ENCODE data around the gene MAD1L1.

Gene MAD1L1

GRCh38 chr7:2276107-2276506, 43.4 kb upstream of the MAD1L1 start:
- H3K4me3 ChIP-seq (replicated peaks; ENCODE audit: low read depth, low read length), result no peak overlapping the region
- no peak for DNase-seq (ENCODE audit: low read depth)
- TF ChIP-seq CTCF (IDR thresholded peaks at IDR 0.05; ENCODE audit: low read length, missing control alignments), result no peak

GRCh38 chr7:2275101-2275500, 42.4 kb upstream of the MAD1L1 start:
- DNase-seq (ENCODE audit: low read depth), result no peak
- H3K4me3 ChIP-seq (replicated peaks; ENCODE audit: low read depth, low read length), result no peak overlapping the region
- TF ChIP-seq CTCF (IDR thresholded peaks at IDR 0.05; ENCODE audit: low read length, missing control alignments), result no peak

GRCh38 chr7:2274666-2275065, 41.9 kb upstream of the MAD1L1 start:
- no peak overlapping the region for H3K4me3 ChIP-seq (replicated peaks; ENCODE audit: low read depth, low read length)
- DNase-seq (ENCODE audit: low read depth), result no peak
- TF ChIP-seq CTCF (IDR thresholded peaks at IDR 0.05; ENCODE audit: low read length, missing control alignments), result no peak

- no peak for TF ChIP-seq CTCF (IDR thresholded peaks at IDR 0.05; ENCODE audit: low read length, missing control alignments)
- no peak overlapping the region for H3K4me3 ChIP-seq (replicated peaks; ENCODE audit: low read depth, low read length)
- no peak for DNase-seq (ENCODE audit: low read depth)
Measured at GRCh38 chr7:2273866-2274265, 41.1 kb upstream of the MAD1L1 start.

- H3K4me3 ChIP-seq (replicated peaks; ENCODE audit: low read depth, low read length), result no peak overlapping the region
- no peak for TF ChIP-seq CTCF (IDR thresholded peaks at IDR 0.05; ENCODE audit: low read length, missing control alignments)
- DNase-seq (ENCODE audit: low read depth), result no peak
Measured at GRCh38 chr7:2272031-2272430, 39.3 kb upstream of the MAD1L1 start.

- H3K4me3 ChIP-seq (replicated peaks; ENCODE audit: low read depth, low read length), result no peak overlapping the region
- TF ChIP-seq CTCF (IDR thresholded peaks at IDR 0.05; ENCODE audit: low read length, missing control alignments), result no peak
- no peak for DNase-seq (ENCODE audit: low read depth)
Measured at GRCh38 chr7:2271273-2272026, 38.7 kb upstream of the MAD1L1 start.

- TF ChIP-seq CTCF (IDR thresholded peaks at IDR 0.05; ENCODE audit: low read length, missing control alignments), result no peak
- H3K4me3 ChIP-seq (replicated peaks; ENCODE audit: low read depth, low read length), result no peak overlapping the region
- no peak for DNase-seq (ENCODE audit: low read depth)
Measured at GRCh38 chr7:2270495-2270894, 37.8 kb upstream of the MAD1L1 start.
